Amniotic epithelial cell (primary cell): ENCODE measurements around the gene EID2.

Experiments used
- DNase-seq: peaks from one replicate; pipeline ENCODE4 v3.0.0-alpha.2; 2010; ENCODE audit warnings: low read depth

The EID2 gene

GRCh38 chr19:39502640-39503417 is 37.1 kb downstream of the EID2 start:
- peak; percentile 59 for DNase-seq

- DNase-seq, result no peak
These were observed 38.6 kb downstream of the EID2 start for GRCh38 chr19:39501340-39501739.

- no peak for DNase-seq
These were observed 39.4 kb downstream of the EID2 start for GRCh38 chr19:39500543-39500942.

- no peak for DNase-seq
These were observed 40.0 kb downstream of the EID2 start for GRCh38 chr19:39499932-39500331.

GRCh38 chr19:39498798-39499642 is 40.9 kb downstream of the EID2 start, which contains the start of gene DLL3:
Gene DLL3 (plus strand): TSS chr19:39498947. CDS start chr19:39498975, 28 bp downstream.
- no peak for DNase-seq

GRCh38 chr19:39497996-39498797 is 41.8 kb downstream of the EID2 start:
- peak; percentile 16 for DNase-seq

- DNase-seq, result no peak
These were observed 42.3 kb downstream of the EID2 start for GRCh38 chr19:39497701-39497995.

- no peak for DNase-seq
These were observed 43.9 kb downstream of the EID2 start for GRCh38 chr19:39496063-39496462.

- no peak for DNase-seq
These were observed 45.3 kb downstream of the EID2 start for GRCh38 chr19:39494661-39495060.

- DNase-seq, result no peak
These were observed 47.2 kb downstream of the EID2 start for GRCh38 chr19:39492788-39493187.

- DNase-seq, result no peak
These were observed 47.7 kb downstream of the EID2 start for GRCh38 chr19:39492225-39492624.

GRCh38 chr19:39489756-39490155 is 50.2 kb downstream of the EID2 start:
- no peak for DNase-seq
